HepG2 (cell line): ENCODE data around the gene UBE2D3. TPM values are rescaled to one million over a fixed set of nuclear protein-coding genes. Genes with fewer than 3 reads are reported as not detected.

Experiments used
- AGO1 ChIP-seq: fragments of 200-400 bp; formaldehyde crosslinking; IDR thresholded peaks from 2 replicates; pipeline ENCODE4 v1.6.1; 2017; ENCODE audit warnings: mild to moderate bottlenecking, low read depth, low read length, moderate library complexity; ENCODE audit not compliant: poor library complexity, severe bottlenecking
- ERF ChIP-seq: IDR thresholded peaks from 2 replicates; pipeline ENCODE4 v1.6.1; 2018; ENCODE audit warnings: missing biosample characterization, missing genetic modification reagents
- GATA4 ChIP-seq: sonication (generic); IDR thresholded peaks from 2 replicates; pipeline ENCODE4 v1.6.1; 2016; ENCODE audit warnings: antibody characterized with exemption, low read depth, borderline replicate concordance
- MAFG ChIP-seq: sonication (generic); formaldehyde crosslinking; IDR thresholded peaks from 2 replicates; pipeline ENCODE4 v1.5.1; 2020; ENCODE audit warnings: mild to moderate bottlenecking, missing genetic modification reagents
- MEIS2 ChIP-seq: sonication (generic); formaldehyde crosslinking; IDR thresholded peaks from 2 replicates; pipeline ENCODE4 v1.9.0; 2021; ENCODE audit warnings: mild to moderate bottlenecking, missing genetic modification reagents
- MTA3 ChIP-seq: sonication (generic); formaldehyde crosslinking; IDR thresholded peaks from 2 replicates; pipeline ENCODE4 v1.4.0; 2020; ENCODE audit warnings: missing genetic modification reagents
- NR1H2 ChIP-seq: sonication (generic); formaldehyde crosslinking; IDR thresholded peaks from 2 replicates; pipeline ENCODE4 v1.8.1; 2022; ENCODE audit warnings: low read depth, missing genetic modification reagents, borderline replicate concordance
- RFXANK ChIP-seq: IDR thresholded peaks from 2 replicates; pipeline ENCODE4 v1.6.1; 2016
- THAP11 ChIP-seq: IDR thresholded peaks from 2 replicates; pipeline ENCODE4 v1.6.1; 2016; ENCODE audit warnings: missing biosample characterization, missing genetic modification reagents
- TMF1 ChIP-seq: sonication (generic); formaldehyde crosslinking; IDR thresholded peaks from 2 replicates; pipeline ENCODE4 v1.8.1; 2022; ENCODE audit warnings: low read depth, missing genetic modification reagents
- TRIM24 ChIP-seq: sonication (generic); formaldehyde crosslinking; IDR thresholded peaks from 2 replicates; pipeline ENCODE4 v1.8.0; 2022; ENCODE audit warnings: mild to moderate bottlenecking, missing genetic modification reagents
- ZBTB1 ChIP-seq: sonication (generic); formaldehyde crosslinking; IDR thresholded peaks from 2 replicates; pipeline ENCODE4 v1.4.0; 2020; ENCODE audit warnings: missing genetic modification reagents, borderline replicate concordance
- ZFP62 ChIP-seq: sonication (generic); formaldehyde crosslinking; IDR thresholded peaks from 2 replicates; pipeline ENCODE4 v1.4.0; 2020; ENCODE audit warnings: missing genetic modification reagents
- ZNF354B ChIP-seq: sonication (generic); formaldehyde crosslinking; IDR thresholded peaks from 2 replicates; pipeline ENCODE4 v1.8.0; 2022; ENCODE audit warnings: mild to moderate bottlenecking, missing genetic modification reagents
- ZNF510 ChIP-seq: sonication (generic); formaldehyde crosslinking; IDR thresholded peaks from 2 replicates; pipeline ENCODE4 v1.4.0; 2020; ENCODE audit warnings: low read depth, mild to moderate bottlenecking, missing genetic modification reagents
- polyA plus RNA-seq, 8 experiments: library from polyadenylated mRNA; depleted of rRNA in 3 of 8; stranded (reverse) in 7 of 8; unstranded in 1 of 8; fragments of >200 nt; fragmentation: Illumina TruSeq in 4 of 8; extraction: Trizol in 4 of 8; gene quantifications; 2 replicates each; pipeline versions ENCODE4 v1.2.1 to v1.2.3, GENCODE V29; 2011 to 2016; ENCODE audit warnings: low read depth in 4 of 8, missing spikeins in 1 of 8, mixed read lengths in 1 of 8; ENCODE audit not compliant: insufficient read depth in 1 of 8
- total RNA-seq, 5 experiments: library from RNA; depleted of rRNA; stranded (reverse); fragments of >200 nt; fragmentation: Illumina TruSeq; extraction: Trizol; gene quantifications; 2 replicates each; pipeline ENCODE4 v1.2.3, GENCODE V29; 2016; ENCODE audit warnings: low read depth in 1 of 5
- TF ChIP-seq, protein P1 (sequence below): sonication (generic); formaldehyde crosslinking; IDR thresholded peaks from 2 replicates; pipeline ENCODE4 v1.4.0; 2020; ENCODE audit warnings: missing genetic modification reagents
- TF ChIP-seq, protein P2 (sequence below): sonication (generic); formaldehyde crosslinking; IDR thresholded peaks from 2 replicates; pipeline ENCODE4 v1.5.0; 2020; ENCODE audit warnings: missing genetic modification reagents
- TF ChIP-seq, protein P3 (sequence below): sonication (generic); formaldehyde crosslinking; conservative IDR thresholded peaks from 2 replicates; pipeline ENCODE4 v1.8.0; 2022; ENCODE audit warnings: missing genetic modification reagents
- TF ChIP-seq, protein P4 (sequence below): sonication (generic); formaldehyde crosslinking; IDR thresholded peaks from 2 replicates; pipeline ENCODE4 v1.8.0; 2022; ENCODE audit warnings: mild to moderate bottlenecking, missing genetic modification reagents; ENCODE audit not compliant: insufficient replicate concordance

The UBE2D3 gene
- total and polyA plus RNA-seq, 2 of the 13 experiments (the other 11 are each of a cell fraction or from before 2014, with no cell fraction given), result 224 to 293 TPM

DNA sequence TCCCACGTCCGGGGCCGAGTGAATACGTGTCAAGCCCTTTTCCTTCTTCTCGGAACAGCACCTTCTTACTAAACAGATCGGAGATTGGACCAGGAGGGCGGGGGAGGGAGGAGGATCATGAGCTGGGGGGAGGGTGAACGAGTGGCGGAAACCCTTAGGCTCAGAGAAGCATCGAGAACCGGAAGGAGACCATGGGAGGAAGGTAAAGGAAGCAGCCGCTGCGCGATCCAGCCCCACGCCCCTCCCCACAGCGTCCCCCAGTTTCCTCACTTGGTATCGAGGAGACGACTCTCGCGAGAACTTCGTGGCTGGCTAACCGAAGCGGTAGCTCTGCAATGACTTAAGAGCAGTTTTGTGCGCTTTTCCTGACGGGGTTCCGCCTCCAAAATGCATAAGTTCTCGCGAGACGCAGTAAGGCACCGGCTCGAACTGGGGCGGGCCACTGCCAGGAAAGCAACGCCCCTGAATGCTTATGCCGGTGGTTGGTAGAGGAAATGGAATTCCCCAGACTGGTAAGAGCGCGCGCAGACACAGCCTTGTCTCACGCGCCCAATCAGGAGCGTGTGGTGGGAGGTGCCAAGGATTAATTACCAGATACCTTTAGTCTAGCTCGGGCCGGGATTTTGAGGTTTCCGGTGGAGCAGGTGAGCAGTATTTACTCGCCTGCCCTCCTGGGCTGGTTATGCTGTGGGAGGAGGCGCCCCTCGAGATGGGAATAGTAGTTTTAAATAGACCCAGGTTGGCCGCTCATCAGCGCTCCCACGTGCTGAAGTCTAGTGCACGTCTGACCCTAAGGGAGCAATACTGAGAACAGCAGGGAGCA, 534 bp upstream of the UBE2D3 start (continued):
- TF ChIP-seq AGO1, result no peak
- TF ChIP-seq TRIM24, result no peak
- TF ChIP-seq MTA3, result no peak
- TF ChIP-seq THAP11 (CRISPR knock-in tag), result peak; percentile 85
- TF ChIP-seq ZNF354B (CRISPR knock-in tag), result no peak
- TF ChIP-seq ZBTB1 (CRISPR knock-in tag), result no peak
- TF ChIP-seq, protein P1, sequence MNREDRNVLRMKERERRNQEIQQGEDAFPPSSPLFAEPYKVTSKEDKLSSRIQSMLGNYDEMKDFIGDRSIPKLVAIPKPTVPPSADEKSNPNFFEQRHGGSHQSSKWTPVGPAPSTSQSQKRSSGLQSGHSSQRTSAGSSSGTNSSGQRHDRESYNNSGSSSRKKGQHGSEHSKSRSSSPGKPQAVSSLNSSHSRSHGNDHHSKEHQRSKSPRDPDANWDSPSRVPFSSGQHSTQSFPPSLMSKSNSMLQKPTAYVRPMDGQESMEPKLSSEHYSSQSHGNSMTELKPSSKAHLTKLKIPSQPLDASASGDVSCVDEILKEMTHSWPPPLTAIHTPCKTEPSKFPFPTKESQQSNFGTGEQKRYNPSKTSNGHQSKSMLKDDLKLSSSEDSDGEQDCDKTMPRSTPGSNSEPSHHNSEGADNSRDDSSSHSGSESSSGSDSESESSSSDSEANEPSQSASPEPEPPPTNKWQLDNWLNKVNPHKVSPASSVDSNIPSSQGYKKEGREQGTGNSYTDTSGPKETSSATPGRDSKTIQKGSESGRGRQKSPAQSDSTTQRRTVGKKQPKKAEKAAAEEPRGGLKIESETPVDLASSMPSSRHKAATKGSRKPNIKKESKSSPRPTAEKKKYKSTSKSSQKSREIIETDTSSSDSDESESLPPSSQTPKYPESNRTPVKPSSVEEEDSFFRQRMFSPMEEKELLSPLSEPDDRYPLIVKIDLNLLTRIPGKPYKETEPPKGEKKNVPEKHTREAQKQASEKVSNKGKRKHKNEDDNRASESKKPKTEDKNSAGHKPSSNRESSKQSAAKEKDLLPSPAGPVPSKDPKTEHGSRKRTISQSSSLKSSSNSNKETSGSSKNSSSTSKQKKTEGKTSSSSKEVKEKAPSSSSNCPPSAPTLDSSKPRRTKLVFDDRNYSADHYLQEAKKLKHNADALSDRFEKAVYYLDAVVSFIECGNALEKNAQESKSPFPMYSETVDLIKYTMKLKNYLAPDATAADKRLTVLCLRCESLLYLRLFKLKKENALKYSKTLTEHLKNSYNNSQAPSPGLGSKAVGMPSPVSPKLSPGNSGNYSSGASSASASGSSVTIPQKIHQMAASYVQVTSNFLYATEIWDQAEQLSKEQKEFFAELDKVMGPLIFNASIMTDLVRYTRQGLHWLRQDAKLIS (CRISPR knock-in tag), result no peak; the same call in none of the 2 replicates
- 0 out of 2 replicates have a peak, but pooled peaks have one; percentile 14 for TF ChIP-seq TMF1 (CRISPR knock-in tag)
- TF ChIP-seq, protein P2, sequence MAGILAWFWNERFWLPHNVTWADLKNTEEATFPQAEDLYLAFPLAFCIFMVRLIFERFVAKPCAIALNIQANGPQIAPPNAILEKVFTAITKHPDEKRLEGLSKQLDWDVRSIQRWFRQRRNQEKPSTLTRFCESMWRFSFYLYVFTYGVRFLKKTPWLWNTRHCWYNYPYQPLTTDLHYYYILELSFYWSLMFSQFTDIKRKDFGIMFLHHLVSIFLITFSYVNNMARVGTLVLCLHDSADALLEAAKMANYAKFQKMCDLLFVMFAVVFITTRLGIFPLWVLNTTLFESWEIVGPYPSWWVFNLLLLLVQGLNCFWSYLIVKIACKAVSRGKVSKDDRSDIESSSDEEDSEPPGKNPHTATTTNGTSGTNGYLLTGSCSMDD, result no peak
- no peak for TF ChIP-seq NR1H2
- TF ChIP-seq, protein P3, sequence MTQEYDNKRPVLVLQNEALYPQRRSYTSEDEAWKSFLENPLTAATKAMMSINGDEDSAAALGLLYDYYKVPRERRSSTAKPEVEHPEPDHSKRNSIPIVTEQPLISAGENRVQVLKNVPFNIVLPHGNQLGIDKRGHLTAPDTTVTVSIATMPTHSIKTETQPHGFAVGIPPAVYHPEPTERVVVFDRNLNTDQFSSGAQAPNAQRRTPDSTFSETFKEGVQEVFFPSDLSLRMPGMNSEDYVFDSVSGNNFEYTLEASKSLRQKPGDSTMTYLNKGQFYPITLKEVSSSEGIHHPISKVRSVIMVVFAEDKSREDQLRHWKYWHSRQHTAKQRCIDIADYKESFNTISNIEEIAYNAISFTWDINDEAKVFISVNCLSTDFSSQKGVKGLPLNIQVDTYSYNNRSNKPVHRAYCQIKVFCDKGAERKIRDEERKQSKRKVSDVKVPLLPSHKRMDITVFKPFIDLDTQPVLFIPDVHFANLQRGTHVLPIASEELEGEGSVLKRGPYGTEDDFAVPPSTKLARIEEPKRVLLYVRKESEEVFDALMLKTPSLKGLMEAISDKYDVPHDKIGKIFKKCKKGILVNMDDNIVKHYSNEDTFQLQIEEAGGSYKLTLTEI (CRISPR knock-in tag), result no peak
- peak; percentile 25; the same call in 1 of the 2 replicates for TF ChIP-seq ERF
- TF ChIP-seq RFXANK, result 0 out of 2 replicates have a peak, but pooled peaks have one; percentile 6
- no peak for TF ChIP-seq MEIS2 (CRISPR knock-in tag)
- TF ChIP-seq, protein P4, sequence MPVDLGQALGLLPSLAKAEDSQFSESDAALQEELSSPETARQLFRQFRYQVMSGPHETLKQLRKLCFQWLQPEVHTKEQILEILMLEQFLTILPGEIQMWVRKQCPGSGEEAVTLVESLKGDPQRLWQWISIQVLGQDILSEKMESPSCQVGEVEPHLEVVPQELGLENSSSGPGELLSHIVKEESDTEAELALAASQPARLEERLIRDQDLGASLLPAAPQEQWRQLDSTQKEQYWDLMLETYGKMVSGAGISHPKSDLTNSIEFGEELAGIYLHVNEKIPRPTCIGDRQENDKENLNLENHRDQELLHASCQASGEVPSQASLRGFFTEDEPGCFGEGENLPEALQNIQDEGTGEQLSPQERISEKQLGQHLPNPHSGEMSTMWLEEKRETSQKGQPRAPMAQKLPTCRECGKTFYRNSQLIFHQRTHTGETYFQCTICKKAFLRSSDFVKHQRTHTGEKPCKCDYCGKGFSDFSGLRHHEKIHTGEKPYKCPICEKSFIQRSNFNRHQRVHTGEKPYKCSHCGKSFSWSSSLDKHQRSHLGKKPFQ, result no peak
- TF ChIP-seq ZNF510 (CRISPR knock-in tag), result no peak
- TF ChIP-seq MAFG (CRISPR knock-in tag), result no peak
- 0 out of 2 replicates have a peak, but pooled peaks have one; percentile 55 for TF ChIP-seq GATA4
- TF ChIP-seq ZFP62, result no peak
